Effector memory CD4-positive, alpha-beta T cell (primary cell): Measurements from ENCODE around the gene DYNC1I1.

Experiments
- DNase-seq, 3 donors: peaks; one replicate each; pipeline ENCODE4 v3.0.0-alpha.2; 2020
- H3K27ac ChIP-seq: 2 replicates; pipeline ENCODE4 v1.7.0; 2013; ENCODE audit warnings: mild to moderate bottlenecking, low read length, moderate library complexity; ENCODE audit not compliant: insufficient read depth, poor library complexity, severe bottlenecking
- H3K27me3 ChIP-seq: replicated peaks from 2 replicates; pipeline ENCODE4 v1.7.0; 2013; ENCODE audit warnings: mild to moderate bottlenecking, low read length; ENCODE audit not compliant: insufficient read depth, control insufficient read depth, poor library complexity, severe bottlenecking
- H3K36me3 ChIP-seq: 2 replicates; pipeline ENCODE4 v1.7.0; 2013; ENCODE audit warnings: mild to moderate bottlenecking, low read length, moderate library complexity; ENCODE audit not compliant: control insufficient read depth, insufficient read depth
- H3K4me1 ChIP-seq: 2 replicates; pipeline ENCODE4 v1.7.0; 2013; ENCODE audit warnings: low read length, mild to moderate bottlenecking; ENCODE audit not compliant: control insufficient read depth, insufficient read depth, poor library complexity, severe bottlenecking
- H3K4me3 ChIP-seq: 2 replicates; pipeline ENCODE4 v1.7.0; 2013; ENCODE audit warnings: low read length, low read depth, mild to moderate bottlenecking; ENCODE audit not compliant: insufficient read depth, poor library complexity, severe bottlenecking
- H3K9me3 ChIP-seq: 2 replicates; pipeline ENCODE4 v1.7.0; 2013; ENCODE audit warnings: mild to moderate bottlenecking, low read length, moderate library complexity; ENCODE audit not compliant: control insufficient read depth
- total RNA-seq, 3 donors: gene quantifications; one replicate each; lab custom pipeline; 2026; lab: John Stamatoyannopoulos, UW

The DYNC1I1 gene
- 0 reads per million in 3 donors for total RNA-seq

DNA sequence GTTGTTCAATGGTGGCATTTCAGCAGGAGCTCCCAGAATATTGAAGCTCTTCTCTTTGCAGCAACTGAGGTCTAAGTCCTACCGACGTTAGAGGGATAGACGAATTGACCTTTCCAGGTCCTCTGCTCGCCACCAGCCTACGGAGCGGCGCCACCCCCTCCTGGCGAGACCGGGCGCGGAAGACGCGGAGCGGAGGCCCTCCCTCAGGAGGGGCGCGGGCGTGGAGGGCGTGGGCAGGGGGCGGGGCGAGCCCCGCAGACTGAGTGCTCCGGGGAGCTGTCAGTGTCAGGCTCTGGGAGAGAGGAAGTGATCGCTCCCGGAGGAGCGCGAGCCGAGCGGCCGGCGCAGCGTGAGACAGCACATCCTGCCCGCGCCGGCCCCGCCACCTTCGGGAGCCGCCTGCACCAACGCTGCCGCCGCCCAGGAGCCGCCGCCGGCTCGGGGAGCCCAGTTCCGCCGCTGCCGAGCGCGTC is at the start of gene DYNC1I1:
DYNC1I1 (plus strand) TSS at position 257 of the 473 bp plus-strand sequence. CDS start 32,176 bp downstream, outside the sequence.
- H3K4me1 ChIP-seq, result no peaks in the 10 kb centered on the region
- peaks cover 7% of the 10 kb centered on the region for H3K27me3 ChIP-seq
- DNase-seq, result no peak
- H3K4me3 ChIP-seq, result no peak within 1 kb of the TSS
- no peaks in the 10 kb centered on the region for H3K9me3 ChIP-seq
- H3K27ac ChIP-seq, result no peak within 1 kb of the TSS
- H3K36me3 ChIP-seq, result no peaks in the 10 kb centered on the region

DNA sequence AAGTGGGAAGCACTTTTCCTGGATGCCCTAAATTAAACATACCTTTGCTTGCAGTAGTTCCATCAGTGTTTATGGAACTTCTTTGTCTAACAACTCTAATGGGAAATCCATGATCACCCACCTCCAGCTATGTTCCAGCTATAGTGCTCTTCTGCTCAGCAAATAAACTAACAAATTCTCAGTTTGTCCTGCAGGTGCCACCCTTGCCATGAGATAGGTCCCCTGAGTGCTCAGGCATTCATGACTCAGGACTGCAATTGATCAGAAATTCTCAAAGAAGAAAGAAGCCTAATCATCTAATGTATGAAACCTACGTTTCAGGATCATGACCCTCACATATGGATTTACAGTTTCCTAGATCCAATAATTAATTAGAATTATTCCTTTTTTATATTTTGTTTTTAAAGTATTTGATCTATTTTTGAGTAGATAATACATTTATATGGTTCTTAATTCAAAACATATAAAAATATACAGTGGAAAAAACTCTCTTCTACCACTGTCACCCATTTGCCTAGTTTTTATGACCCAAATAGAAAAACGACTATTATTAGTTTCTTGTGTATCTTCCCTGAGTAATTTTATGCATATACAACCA is 48.7 kb upstream of the DYNC1I1 start:
- H3K9me3 ChIP-seq, result no peaks in the 10 kb centered on the region
- DNase-seq, result no peak

DNA sequence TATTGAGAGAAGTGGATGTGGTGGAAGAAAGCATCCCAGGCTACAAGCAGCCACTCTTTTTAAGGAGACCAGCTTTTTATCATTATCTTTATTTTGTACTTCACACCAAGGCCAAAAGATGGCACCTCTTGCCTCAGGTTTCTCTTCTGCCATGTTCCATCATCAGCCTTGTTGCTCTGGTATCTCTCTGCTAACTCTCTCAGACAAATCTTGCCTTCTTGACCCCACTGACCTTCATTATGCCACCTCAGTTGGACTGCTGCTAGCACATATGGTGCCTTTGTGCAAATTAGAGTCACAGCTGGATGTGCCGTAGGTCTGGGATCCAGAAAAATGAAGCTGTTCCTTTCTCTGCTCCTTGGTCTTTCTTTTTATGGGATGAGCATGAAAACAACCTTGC is 47.1 kb upstream of the DYNC1I1 start:
- Histone ChIP-seq H3K36me3 (no peaks in the 10 kb centered on the region), H3K4me3 (no peak overlapping the region), H3K27me3 (no peaks in the 10 kb centered on the region), H3K4me1 (no peaks in the 10 kb centered on the region), H3K27ac (no peak overlapping the region), H3K9me3 (no peaks in the 10 kb centered on the region)
- no peak for DNase-seq

More for the DNA sequence above, 48.7 kb upstream of the DYNC1I1 start:
- no peaks in the 10 kb centered on the region for H3K36me3 ChIP-seq
- no peak overlapping the region for H3K27ac ChIP-seq
- H3K4me1 ChIP-seq, result no peaks in the 10 kb centered on the region
- no peaks in the 10 kb centered on the region for H3K27me3 ChIP-seq
- no peak overlapping the region for H3K4me3 ChIP-seq

DNA sequence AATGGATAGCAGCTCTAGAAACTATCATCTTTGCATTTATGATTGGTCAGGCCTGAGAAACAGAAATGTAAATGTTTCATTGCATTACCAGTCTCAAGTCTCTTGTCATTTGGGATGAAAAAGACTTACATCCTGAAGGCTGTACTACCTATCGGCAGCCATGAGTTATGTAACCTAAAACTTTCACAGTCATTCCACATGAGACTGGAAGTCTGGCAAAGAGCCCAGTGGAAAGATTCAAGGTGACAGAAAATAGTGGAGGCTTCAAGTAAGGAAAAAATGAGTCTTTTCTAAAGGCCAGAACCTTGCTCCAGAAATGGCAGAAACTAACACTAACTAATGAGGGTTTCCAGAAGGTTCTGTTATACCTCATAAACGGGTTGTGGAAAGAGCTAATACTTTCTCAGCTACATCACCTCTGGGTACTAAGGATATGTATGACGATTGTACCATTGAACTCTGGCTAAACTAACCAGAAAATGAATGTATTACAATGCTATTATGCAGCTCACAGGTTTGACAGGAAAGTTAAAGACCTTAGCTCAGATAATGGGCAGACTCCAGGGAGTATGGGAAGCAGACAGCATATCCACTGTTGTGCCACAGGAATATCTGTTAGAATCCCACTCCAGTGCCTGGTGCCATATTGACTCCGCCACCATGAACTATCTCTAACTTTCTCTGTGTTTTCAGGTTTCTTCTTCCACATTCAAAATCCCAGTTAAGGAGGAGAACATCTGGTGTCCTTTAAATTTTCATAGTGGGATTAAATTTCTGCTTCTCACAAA is 41.7 kb upstream of the DYNC1I1 start:
- no peak for DNase-seq
- H3K27me3 ChIP-seq, result no peaks in the 10 kb centered on the region
- H3K27ac ChIP-seq, result no peak overlapping the region
- no peaks in the 10 kb centered on the region for H3K4me1 ChIP-seq
- no peaks in the 10 kb centered on the region for H3K36me3 ChIP-seq
- no peak overlapping the region for H3K4me3 ChIP-seq
- no peaks in the 10 kb centered on the region for H3K9me3 ChIP-seq

GRCh38 chr7:95736635-95737034 is 35.7 kb upstream of the DYNC1I1 start:
- H3K27ac ChIP-seq, result no peak overlapping the region
- H3K4me1 ChIP-seq, result no peaks in the 10 kb centered on the region
- DNase-seq, result no peak
- no peak overlapping the region for H3K4me3 ChIP-seq
- no peaks in the 10 kb centered on the region for H3K36me3 ChIP-seq
- H3K27me3 ChIP-seq, result no peaks in the 10 kb centered on the region
- no peaks in the 10 kb centered on the region for H3K9me3 ChIP-seq

DNA sequence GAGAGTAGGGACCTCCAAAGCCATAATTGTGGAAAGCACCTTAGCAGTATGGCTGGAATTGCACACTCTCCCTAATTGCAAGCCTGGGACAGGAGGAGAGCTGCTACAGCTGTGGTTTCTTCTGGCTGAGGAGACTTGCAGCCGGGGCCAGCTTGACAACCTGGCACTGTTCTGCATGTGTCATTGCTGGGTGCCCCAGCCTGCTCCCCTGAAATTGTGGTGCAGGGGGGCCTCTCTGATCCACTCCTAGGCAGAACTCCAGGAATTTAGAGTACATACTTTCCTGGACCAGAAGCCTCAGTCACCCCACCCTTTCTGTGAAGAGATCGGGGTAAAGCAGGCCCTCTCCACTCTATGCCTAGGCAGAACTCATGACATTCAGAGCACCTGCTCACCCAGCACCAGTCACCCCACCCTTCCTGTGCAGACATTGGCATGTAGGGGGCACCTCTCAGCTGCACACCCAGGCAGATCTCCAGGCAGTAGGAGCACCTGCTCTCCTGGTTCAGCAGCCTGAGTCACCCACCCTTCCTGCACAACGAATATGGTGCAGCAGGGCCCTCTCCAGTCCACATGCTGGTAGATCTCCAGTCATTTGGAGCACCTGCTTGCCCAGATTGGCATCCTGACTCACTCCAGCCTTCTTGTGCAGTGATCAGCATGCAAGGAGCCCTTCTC is 34.4 kb upstream of the DYNC1I1 start:
- Histone ChIP-seq H3K4me1 (no peaks in the 10 kb centered on the region), H3K27me3 (no peaks in the 10 kb centered on the region), H3K9me3 (no peaks in the 10 kb centered on the region), H3K36me3 (no peaks in the 10 kb centered on the region), H3K27ac (no peak overlapping the region), H3K4me3 (no peak overlapping the region)
- no peak for DNase-seq

- no peaks in the 10 kb centered on the region for H3K36me3 ChIP-seq
- no peak for DNase-seq
- no peaks in the 10 kb centered on the region for H3K27me3 ChIP-seq
- H3K4me3 ChIP-seq, result no peak overlapping the region
- no peaks in the 10 kb centered on the region for H3K9me3 ChIP-seq
- no peaks in the 10 kb centered on the region for H3K4me1 ChIP-seq
- no peak overlapping the region for H3K27ac ChIP-seq
Observed at GRCh38 chr7:95749044-95749443, 23.3 kb upstream of the DYNC1I1 start.

GRCh38 chr7:95749515-95749914 is 22.8 kb upstream of the DYNC1I1 start:
- no peak for DNase-seq
- Histone ChIP-seq H3K36me3 (no peaks in the 10 kb centered on the region), H3K4me3 (no peak overlapping the region), H3K27me3 (no peaks in the 10 kb centered on the region), H3K27ac (no peak overlapping the region), H3K4me1 (no peaks in the 10 kb centered on the region), H3K9me3 (no peaks in the 10 kb centered on the region)

- Histone ChIP-seq H3K4me1 (no peaks in the 10 kb centered on the region), H3K4me3 (no peak overlapping the region), H3K27me3 (no peaks in the 10 kb centered on the region), H3K9me3 (no peaks in the 10 kb centered on the region), H3K36me3 (no peaks in the 10 kb centered on the region), H3K27ac (no peak overlapping the region)
- DNase-seq, result no peak
Observed at GRCh38 chr7:95753440-95753839, 18.9 kb upstream of the DYNC1I1 start.
